IPS DF 6.9 (cell line): ENCODE results near the gene CD6.
"Not testable (repeated sequence)": the region's sequence is repeated elsewhere in the genome, so short reads cannot be mapped to it uniquely, and the experiment has no call there.

Experiments
- DNase-seq: peaks from one replicate; pipeline ENCODE4 v3.0.0-alpha.2; 2013; ENCODE audit warnings: low read depth, low spot score
- H3K27ac ChIP-seq: one replicate; pipeline ENCODE4 v1.5.1; 2013; ENCODE audit warnings: low read length, control low read depth
- H3K27me3 ChIP-seq: 2 replicates; pipeline ENCODE4 v1.6.1; 2013; ENCODE audit warnings: mild to moderate bottlenecking, low read length; ENCODE audit not compliant: control insufficient read depth, insufficient read depth
- H3K36me3 ChIP-seq: 2 replicates; pipeline ENCODE4 v1.6.1; 2013; ENCODE audit warnings: low read length; ENCODE audit not compliant: control insufficient read depth, insufficient read depth
- H3K4me1 ChIP-seq: 2 replicates; pipeline ENCODE4 v1.6.1; 2013; ENCODE audit warnings: low read length; ENCODE audit not compliant: control insufficient read depth, insufficient read depth
- H3K4me3 ChIP-seq: 2 replicates; pipeline ENCODE4 v1.5.1; 2013; ENCODE audit warnings: mild to moderate bottlenecking, low read length
- H3K9me3 ChIP-seq: 2 replicates; pipeline ENCODE4 v1.6.1; 2013; ENCODE audit warnings: low read length, inconsistent platforms; ENCODE audit not compliant: control insufficient read depth, insufficient read depth
- WGBS: extraction: QIAGEN DNeasy Blood & Tissue Kit; methylation state at CpG from one replicate; pipeline ENCODE4 v1.1.7; 2013; ENCODE audit warnings: mixed read lengths, missing lambda C conversion rate; ENCODE audit not compliant: insufficient read length, insufficient coverage; 5-methylcytosine and 5-hydroxymethylcytosine counted together

Gene CD6

DNA sequence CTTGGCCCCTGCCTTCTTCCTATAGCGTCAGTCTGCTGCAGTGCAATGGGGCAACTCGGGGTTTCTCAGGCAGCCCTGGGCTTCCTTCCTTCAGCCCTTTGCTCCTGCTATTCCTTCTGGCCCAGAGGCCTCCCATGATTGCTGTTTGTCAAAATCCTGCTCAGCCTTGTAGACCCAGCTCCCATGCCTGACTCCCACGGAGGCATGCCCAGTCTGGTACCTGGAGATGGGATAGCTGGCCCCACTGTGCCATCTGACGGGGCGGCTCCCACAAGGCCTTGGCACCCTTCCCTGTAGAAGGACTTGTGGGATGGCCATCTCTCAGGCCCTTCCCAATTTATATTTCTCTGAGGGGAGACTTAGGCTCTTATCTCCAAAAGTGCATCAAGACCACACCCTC is 590 bp upstream of the CD6 start:
- WGBS: no CpG with 5 or more reads among the region's 5 CpGs
- Histone ChIP-seq H3K27ac (no peak overlapping the region), H3K4me1 (no peaks in the 10 kb centered on the region), H3K36me3 (no peaks in the 10 kb centered on the region), H3K27me3 (no peaks in the 10 kb centered on the region), H3K9me3 (no peaks in the 10 kb centered on the region), H3K4me3 (no peak overlapping the region)
- DNase-seq: no peak

DNA sequence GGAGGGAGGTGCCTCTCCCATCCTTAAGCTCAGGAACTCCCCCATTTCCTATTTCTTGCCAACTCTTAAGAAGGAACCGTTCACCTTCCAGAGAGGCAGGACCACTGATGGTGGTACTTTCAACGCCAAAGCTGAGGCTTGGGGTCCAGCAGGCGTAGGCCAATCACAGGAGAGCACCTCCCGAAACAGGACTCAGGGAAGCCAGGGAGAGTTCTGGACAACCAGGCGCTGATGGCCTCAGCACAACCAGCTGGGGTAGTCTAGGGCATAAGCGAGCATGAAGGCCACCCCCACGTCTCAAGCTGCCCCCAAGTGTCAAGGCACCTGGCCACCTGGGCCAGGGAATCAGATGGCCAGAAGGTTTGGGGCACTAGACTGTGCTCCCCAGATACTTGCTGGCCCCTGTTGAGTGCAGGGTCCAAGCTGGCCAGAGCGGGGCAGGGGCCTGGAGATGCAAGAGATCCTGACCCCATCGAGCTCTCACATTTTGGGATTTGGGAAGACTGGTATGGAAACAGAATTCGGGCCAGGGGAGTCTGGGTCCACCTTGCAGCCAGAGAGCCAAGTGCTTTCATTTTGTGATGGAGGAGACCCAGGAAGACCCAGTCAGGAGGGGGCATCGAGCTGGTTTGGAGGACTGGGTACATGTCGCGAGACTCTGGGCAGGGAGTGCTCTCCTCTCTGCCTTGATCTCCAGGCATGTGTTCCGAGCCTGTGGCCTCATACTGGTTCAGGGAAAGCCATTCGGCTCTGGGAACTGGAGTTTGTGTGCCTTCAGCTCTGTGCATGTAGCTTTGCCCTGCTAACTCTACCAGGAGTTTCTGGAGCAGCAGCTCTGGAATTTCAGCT is 926 bp downstream of the CD6 start:
- Histone ChIP-seq H3K4me3 (no peak overlapping the region), H3K9me3 (no peaks in the 10 kb centered on the region), H3K27ac (no peak overlapping the region), H3K4me1 (no peaks in the 10 kb centered on the region), H3K36me3 (no peaks in the 10 kb centered on the region), H3K27me3 (no peaks in the 10 kb centered on the region)
- no peak for DNase-seq
- WGBS: no CpG with 5 or more reads among the region's 15 CpGs

DNA sequence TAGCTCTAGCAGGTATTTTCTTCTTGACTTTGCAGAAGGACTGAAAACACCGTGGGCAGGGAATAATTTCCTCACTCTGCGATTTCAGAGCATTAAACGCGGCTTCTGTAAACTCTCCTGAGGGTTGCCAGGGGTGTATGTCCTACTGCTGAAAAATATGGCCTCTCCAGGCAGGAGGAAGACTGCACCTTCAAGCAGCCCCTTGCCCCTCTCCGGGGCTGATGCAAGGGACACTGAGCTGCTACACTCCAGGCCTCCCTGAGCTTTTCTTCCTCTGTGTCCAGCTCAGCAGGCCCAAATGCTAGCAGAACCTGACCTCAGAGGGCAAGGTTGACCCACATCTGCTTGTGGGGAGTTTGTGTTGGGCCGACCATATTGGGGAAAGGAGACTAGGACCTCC is 2.2 kb downstream of the CD6 start:
- no CpG with 5 or more reads among the region's 6 CpGs for WGBS
- no peak for DNase-seq
- H3K27ac ChIP-seq: no peak overlapping the region
- no peak overlapping the region for H3K4me3 ChIP-seq
- no peaks in the 10 kb centered on the region for H3K36me3 ChIP-seq
- no peaks in the 10 kb centered on the region for H3K27me3 ChIP-seq
- H3K4me1 ChIP-seq: no peaks in the 10 kb centered on the region
- H3K9me3 ChIP-seq: no peaks in the 10 kb centered on the region

DNA sequence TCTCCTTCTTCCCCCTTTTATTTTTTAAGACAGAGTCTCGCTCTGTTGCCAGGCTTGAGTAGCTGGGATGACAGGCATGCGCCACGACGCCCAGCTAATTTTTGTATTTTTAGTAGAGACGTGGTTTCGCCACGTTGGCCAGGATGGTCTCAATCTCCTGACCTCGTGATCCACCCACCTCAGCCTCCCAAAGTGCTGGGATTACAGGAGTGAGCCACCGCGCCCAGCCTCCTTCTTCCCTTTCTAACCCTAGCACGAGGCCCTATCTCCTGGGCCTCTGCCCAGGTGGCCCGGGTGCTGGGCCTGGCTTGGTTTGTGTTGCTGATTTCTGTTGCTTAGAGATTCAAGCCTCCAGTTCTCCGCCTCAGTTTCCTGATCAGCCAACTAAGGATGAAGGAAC is 2.8 kb downstream of the CD6 start:
- H3K27ac ChIP-seq: not testable (repeated sequence)
- WGBS: no CpG with 5 or more reads among the region's 13 CpGs

GRCh38 chr11:60974726-60975125 is 3.2 kb downstream of the CD6 start:
- H3K4me3 ChIP-seq: no peak overlapping the region
- H3K9me3 ChIP-seq: no peaks in the 10 kb centered on the region
- H3K27me3 ChIP-seq: no peaks in the 10 kb centered on the region
- no CpG with 5 or more reads among the region's 6 CpGs for WGBS
- H3K4me1 ChIP-seq: no peaks in the 10 kb centered on the region
- no peak for DNase-seq
- no peaks in the 10 kb centered on the region for H3K36me3 ChIP-seq
- no peak overlapping the region for H3K27ac ChIP-seq

More for the DNA sequence above, 2.8 kb downstream of the CD6 start:
- H3K4me3 ChIP-seq, H3K9me3 ChIP-seq, H3K36me3 ChIP-seq, H3K4me1 ChIP-seq, H3K27me3 ChIP-seq, DNase-seq: not testable (repeated sequence)

GRCh38 chr11:60977224-60977623 is 5.7 kb downstream of the CD6 start:
- Histone ChIP-seq H3K4me1 (no peaks in the 10 kb centered on the region), H3K9me3 (no peaks in the 10 kb centered on the region), H3K27me3 (no peaks in the 10 kb centered on the region), H3K36me3 (no peaks in the 10 kb centered on the region), H3K4me3 (no peak overlapping the region), H3K27ac (no peak overlapping the region)
- WGBS: no CpG with 5 or more reads among the region's 4 CpGs
- DNase-seq: no peak

- H3K9me3 ChIP-seq: no peaks in the 10 kb centered on the region
- H3K27me3 ChIP-seq: no peaks in the 10 kb centered on the region
- H3K4me3 ChIP-seq: no peak overlapping the region
- H3K4me1 ChIP-seq: no peaks in the 10 kb centered on the region
- no peak overlapping the region for H3K27ac ChIP-seq
- DNase-seq: no peak
- H3K36me3 ChIP-seq: no peaks in the 10 kb centered on the region
These were observed 6.4 kb downstream of the CD6 start for GRCh38 chr11:60977836-60978235.

DNA sequence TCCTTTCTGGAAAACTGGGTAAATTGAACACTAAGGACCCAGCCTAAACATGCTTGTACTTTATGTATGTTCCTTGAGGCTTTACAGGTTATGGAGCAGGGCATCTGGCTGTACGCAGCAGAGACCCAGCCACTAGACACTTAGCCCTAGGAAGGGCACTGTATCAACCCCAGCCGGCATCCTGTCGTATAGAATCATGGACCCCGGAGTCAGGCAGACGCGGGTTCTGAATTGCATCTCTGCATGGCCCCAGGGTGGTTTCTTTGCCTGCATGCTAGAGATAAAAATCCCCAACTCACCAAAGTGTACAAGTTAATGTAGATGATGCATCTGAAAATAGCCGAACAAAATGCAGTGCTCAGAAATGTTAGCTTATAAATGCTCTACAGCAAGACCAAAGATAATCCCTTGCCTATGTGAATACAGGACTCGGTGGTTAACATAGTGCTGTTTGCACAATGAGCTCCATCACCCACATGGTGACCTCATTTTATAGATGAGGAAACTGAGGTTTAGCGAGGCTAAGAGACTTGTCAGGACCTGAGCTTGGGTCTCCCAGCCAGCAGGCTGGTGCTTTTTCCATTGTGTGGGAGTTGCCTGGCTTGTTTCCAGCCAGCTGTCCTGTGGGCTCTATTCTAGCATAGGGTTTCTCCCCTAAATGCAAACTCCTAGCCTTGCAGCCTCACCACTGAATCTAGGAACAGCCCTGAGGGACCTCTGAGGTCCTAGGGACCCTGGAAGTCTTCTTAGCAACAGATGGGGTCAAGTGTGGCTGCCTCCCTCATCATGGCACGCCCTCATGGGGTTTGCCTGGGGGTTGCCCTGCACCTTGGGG is 7.3 kb downstream of the CD6 start:
- no peaks in the 10 kb centered on the region for H3K27me3 ChIP-seq
- H3K9me3 ChIP-seq: no peaks in the 10 kb centered on the region
- WGBS: no CpG with 5 or more reads among the region's 10 CpGs
- no peak overlapping the region for H3K4me3 ChIP-seq
- H3K4me1 ChIP-seq: no peaks in the 10 kb centered on the region
- no peak for DNase-seq
- no peak overlapping the region for H3K27ac ChIP-seq
- H3K36me3 ChIP-seq: no peaks in the 10 kb centered on the region

- no CpG with 5 or more reads among the region's 12 CpGs for WGBS
- Histone ChIP-seq H3K36me3 (no peaks in the 10 kb centered on the region), H3K27me3 (no peaks in the 10 kb centered on the region)
These were observed 10.0 kb downstream of the CD6 start for GRCh38 chr11:60981515-60981914.

DNA sequence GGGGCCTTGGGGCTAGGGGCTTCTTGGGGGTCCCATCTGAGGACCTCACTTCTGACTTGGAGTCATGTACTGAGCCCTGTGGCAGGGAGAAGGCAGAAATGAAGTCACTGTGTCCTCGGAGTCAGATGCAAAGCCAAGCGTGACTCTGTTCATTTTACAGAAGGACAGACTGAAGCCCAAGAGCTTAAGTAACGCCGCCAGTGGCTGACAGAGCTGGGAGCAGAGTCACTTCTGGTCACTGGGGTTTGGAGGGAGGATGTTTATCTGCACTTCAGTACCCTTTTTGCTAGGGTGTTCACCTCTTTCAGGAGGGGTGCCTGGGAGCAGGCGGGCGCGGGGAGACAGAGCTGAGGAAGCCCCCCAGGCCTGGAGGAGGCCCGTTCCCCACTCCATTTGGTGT is 10.7 kb downstream of the CD6 start:
- no peak overlapping the region for H3K4me3 ChIP-seq
- no peaks in the 10 kb centered on the region for H3K9me3 ChIP-seq
- WGBS: no CpG with 5 or more reads among the region's 8 CpGs
- H3K36me3 ChIP-seq: no peaks in the 10 kb centered on the region
- H3K27ac ChIP-seq: no peak overlapping the region
- no peaks in the 10 kb centered on the region for H3K4me1 ChIP-seq
- DNase-seq: no peak
- no peaks in the 10 kb centered on the region for H3K27me3 ChIP-seq

More at GRCh38 chr11:60981515-60981914, 10.0 kb downstream of the CD6 start:
- Histone ChIP-seq H3K4me3 (no peak overlapping the region), H3K9me3 (no peaks in the 10 kb centered on the region), H3K27ac (no peak overlapping the region), H3K4me1 (no peaks in the 10 kb centered on the region)
- DNase-seq: no peak
